ENCODE data around the gene BGN. TPM values are rescaled to one million over a fixed set of nuclear protein-coding genes. Genes with fewer than 3 reads are reported as not detected.
A peak's percentile ranks its signal among the peaks of the same experiment; 100 is the strongest.

BGN gene
- total RNA-seq, 2 experiments from 2014 or later, result not detected

- Mint-ChIP-seq H3K27me3 (ENCODE audit: low read depth) (no peaks in the 10 kb centered on the region), H3K9me3 (no peaks in the 10 kb centered on the region), H3K4me3 (no peak overlapping the region), H3K27ac (no peak overlapping the region), H3K4me1 (ENCODE audit: low read depth) (no peaks in the 10 kb centered on the region), H3K36me3 (ENCODE audit: low read depth) (no peaks in the 10 kb centered on the region)
- DNase-seq, result no peak
- CTCF ChIA-PET, result no interaction called here
- intact Hi-C loops (cut with micrococcal nuclease), result no loop called here
Measured at GRCh38 chrX:153500676-153501280, 6.0 kb downstream of the BGN start.

DNA sequence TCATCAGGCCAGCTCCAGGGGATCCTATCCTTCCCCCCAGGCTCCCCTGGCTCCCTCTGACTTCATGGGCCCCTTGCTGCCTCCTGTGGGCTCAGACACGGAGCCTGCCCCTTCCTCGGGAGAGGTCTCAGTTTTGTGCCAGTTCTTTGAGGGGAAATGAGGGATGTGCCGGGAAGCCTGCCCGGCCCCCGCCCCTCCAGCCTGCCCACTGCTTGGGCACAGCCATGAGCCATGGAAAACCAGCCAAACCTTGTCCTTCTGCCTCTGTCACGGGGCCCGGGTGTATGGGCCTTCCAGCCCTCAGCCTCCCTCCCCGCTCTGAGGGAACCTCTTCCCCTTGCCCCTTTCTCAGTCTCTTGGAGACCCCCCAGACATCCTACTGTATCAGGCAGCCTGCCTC lies 6.8 kb downstream of the BGN start:
- DNase-seq, result no peak
- intact Hi-C loops (cut with micrococcal nuclease), result no loop called here
- CTCF ChIA-PET, result no interaction called here
- Mint-ChIP-seq H3K4me3 (no peak overlapping the region), H3K36me3 (ENCODE audit: low read depth) (no peaks in the 10 kb centered on the region), H3K27me3 (ENCODE audit: low read depth) (no peaks in the 10 kb centered on the region), H3K27ac (no peak overlapping the region), H3K9me3 (no peaks in the 10 kb centered on the region), H3K4me1 (ENCODE audit: low read depth) (no peaks in the 10 kb centered on the region)

- CTCF ChIA-PET, result no interaction called here
- no peaks in the 10 kb centered on the region for H3K4me1 Mint-ChIP-seq (ENCODE audit: low read depth)
- H3K36me3 Mint-ChIP-seq (ENCODE audit: low read depth), result no peaks in the 10 kb centered on the region
- no peaks in the 10 kb centered on the region for H3K9me3 Mint-ChIP-seq
- no peak overlapping the region for H3K27ac Mint-ChIP-seq
- DNase-seq, result no peak
- H3K27me3 Mint-ChIP-seq (ENCODE audit: low read depth), result no peaks in the 10 kb centered on the region
- H3K4me3 Mint-ChIP-seq, result no peak overlapping the region
- intact Hi-C loops (cut with micrococcal nuclease), result no loop called here
Measured at GRCh38 chrX:153502131-153502530, 7.4 kb downstream of the BGN start.

DNA sequence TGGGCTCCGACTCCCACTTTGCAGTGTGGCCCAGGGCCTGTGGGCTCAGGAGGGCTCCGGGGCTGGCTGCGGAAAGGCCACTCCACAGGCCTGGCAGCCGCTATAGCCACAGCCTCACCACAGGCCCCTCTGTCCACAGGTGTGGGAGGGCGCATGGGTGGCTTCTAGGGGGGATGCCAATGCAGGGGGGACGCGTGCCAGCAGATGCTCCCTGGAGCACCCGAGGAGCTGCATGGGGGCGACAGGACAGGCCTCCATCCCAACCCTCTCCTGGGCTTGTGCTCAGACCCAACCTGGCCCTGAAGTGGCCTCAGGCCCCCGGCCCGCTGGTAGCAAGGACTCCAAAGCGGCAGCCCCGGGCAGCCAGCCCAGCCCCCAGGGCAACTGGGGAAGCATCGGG lies 8.0 kb downstream of the BGN start:
- no peaks in the 10 kb centered on the region for H3K9me3 Mint-ChIP-seq
- intact Hi-C loops (cut with micrococcal nuclease), result no loop called here
- CTCF ChIA-PET, result no interaction called here
- no peak overlapping the region for H3K4me3 Mint-ChIP-seq
- H3K27me3 Mint-ChIP-seq (ENCODE audit: low read depth), result no peaks in the 10 kb centered on the region
- H3K27ac Mint-ChIP-seq, result no peak overlapping the region
- H3K4me1 Mint-ChIP-seq (ENCODE audit: low read depth), result peaks cover under 1% of the 10 kb centered on the region
- DNase-seq, result no peak
- H3K36me3 Mint-ChIP-seq (ENCODE audit: low read depth), result no peaks in the 10 kb centered on the region

DNA sequence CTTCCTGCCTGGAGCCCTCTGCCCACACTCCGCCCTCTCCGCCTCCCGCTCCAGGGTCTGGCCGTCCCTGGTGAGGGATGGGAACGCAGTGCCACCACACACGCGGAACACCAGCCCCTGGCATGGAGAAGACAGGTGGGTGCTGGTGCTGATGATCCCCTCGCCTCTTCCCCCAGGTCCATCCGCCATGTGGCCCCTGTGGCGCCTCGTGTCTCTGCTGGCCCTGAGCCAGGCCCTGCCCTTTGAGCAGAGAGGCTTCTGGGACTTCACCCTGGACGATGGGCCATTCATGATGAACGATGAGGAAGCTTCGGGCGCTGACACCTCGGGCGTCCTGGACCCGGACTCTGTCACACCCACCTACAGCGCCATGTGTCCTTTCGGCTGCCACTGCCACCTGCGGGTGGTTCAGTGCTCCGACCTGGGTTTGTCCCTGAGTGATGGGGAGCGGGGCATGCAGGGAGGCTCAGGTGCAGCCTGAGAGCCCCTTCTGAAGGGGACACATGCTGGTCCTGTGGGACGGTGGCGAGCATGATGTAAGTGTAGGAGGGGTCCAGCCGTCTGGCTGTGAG lies 9.8 kb downstream of the BGN start:
- no peaks in the 10 kb centered on the region for H3K9me3 Mint-ChIP-seq
- DNase-seq, result no peak
- H3K27ac Mint-ChIP-seq, result no peak overlapping the region
- no peaks in the 10 kb centered on the region for H3K27me3 Mint-ChIP-seq (ENCODE audit: low read depth)
- intact Hi-C loops (cut with micrococcal nuclease), result no loop called here
- peaks cover 1% of the 10 kb centered on the region for H3K4me1 Mint-ChIP-seq (ENCODE audit: low read depth)
- no peak overlapping the region for H3K4me3 Mint-ChIP-seq
- H3K36me3 Mint-ChIP-seq (ENCODE audit: low read depth), result no peaks in the 10 kb centered on the region
- CTCF ChIA-PET, result interaction anchor here (0.6 kb wide), 1 partner anchor 153 kb away, joined by 4 read pairs; no protein-coding TSS in a partner anchor

GRCh38 chrX:153505361-153505760 lies 10.6 kb downstream of the BGN start:
- Mint-ChIP-seq H3K27me3 (ENCODE audit: low read depth) (no peaks in the 10 kb centered on the region), H3K36me3 (ENCODE audit: low read depth) (no peaks in the 10 kb centered on the region), H3K27ac (no peak overlapping the region), H3K4me1 (ENCODE audit: low read depth) (peaks cover 1% of the 10 kb centered on the region), H3K4me3 (no peak overlapping the region), H3K9me3 (no peaks in the 10 kb centered on the region)
- no peak for DNase-seq
- intact Hi-C loops (cut with micrococcal nuclease), result no loop called here
- CTCF ChIA-PET, result interaction anchor here (0.6 to 3.9 kb wide), 2 partner anchors 33 to 152 kb away, joined by 4 to 61 read pairs; partner anchors contain the start of gene HAUS7

DNA sequence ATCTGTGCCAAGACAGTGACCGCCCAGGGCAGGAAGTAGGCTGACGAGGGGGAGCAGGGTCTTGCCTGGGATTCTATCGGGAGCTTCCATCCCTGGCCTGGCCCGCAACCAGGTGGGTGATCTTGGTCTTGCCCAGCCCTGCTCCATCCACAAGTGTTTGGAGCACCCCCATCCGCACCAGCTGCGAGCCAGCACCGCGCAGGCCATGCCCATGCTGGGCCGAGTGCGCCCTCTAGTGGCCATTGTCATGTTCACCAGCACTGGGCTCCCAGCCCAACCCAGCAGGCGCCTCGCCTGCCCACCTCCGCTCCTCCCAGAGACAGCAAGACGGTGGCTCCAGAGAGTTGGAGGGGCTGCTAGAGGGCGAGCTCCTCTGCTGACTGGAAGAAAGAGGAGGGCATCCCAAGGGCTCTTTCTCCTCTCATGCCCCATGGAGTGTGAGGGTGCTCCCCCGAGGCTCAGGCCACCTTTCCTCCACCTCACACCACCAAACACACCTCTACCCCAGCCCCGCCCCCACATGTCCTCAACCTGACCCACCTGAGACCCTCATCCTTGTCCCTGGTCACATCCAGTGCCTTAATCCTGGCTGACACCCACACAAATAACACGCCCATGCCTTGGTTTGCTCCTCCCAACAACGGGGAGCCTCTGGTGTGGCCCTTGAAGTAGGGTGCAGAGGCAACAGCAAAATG lies 12.9 kb downstream of the BGN start:
- intact Hi-C loops (cut with micrococcal nuclease), result loop anchor here (1.0 to 2.0 kb wide), 5 partner anchors 36 to 566 kb away; no protein-coding TSS in a partner anchor
- Mint-ChIP-seq H3K27ac (no peak overlapping the region), H3K4me3 (no peak overlapping the region), H3K27me3 (ENCODE audit: low read depth) (no peaks in the 10 kb centered on the region), H3K36me3 (ENCODE audit: low read depth) (no peaks in the 10 kb centered on the region), H3K4me1 (ENCODE audit: low read depth) (peaks cover 1% of the 10 kb centered on the region), H3K9me3 (no peaks in the 10 kb centered on the region)
- CTCF ChIA-PET, result interaction anchor here (1.1 to 3.9 kb wide), 7 partner anchors 20 to 548 kb away, joined by 3 to 61 read pairs (median 4); partner anchors contain the start of gene HAUS7
- DNase-seq, result peak; percentile 87

DNA sequence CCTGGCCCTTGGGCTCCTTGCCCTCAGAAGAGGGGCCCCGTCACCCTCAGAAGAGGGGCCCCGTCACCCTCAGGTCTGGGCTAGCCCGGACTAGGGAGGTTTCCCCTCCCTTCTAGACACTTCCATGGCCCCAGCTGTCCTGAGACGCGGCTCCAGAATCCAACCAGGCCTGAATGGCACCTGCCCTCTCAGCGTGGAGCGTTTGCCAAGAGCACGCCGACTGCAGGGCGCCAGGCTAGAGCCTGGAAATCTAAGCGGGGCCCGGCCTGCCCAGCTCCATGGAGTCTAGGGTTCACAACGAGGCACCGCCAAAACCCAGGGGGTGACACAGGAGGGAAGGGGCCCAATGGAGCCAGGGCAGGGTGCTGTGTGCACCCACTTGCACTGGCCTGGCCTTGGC lies 14.8 kb downstream of the BGN start:
- H3K4me3 Mint-ChIP-seq, result no peak overlapping the region
- no peak overlapping the region for H3K27ac Mint-ChIP-seq
- CTCF ChIA-PET, result interaction anchor here (0.7 kb wide), 1 partner anchor 71 kb away, joined by 3 read pairs; no protein-coding TSS in a partner anchor
- DNase-seq, result no peak
- no peaks in the 10 kb centered on the region for H3K36me3 Mint-ChIP-seq (ENCODE audit: low read depth)
- H3K27me3 Mint-ChIP-seq (ENCODE audit: low read depth), result no peaks in the 10 kb centered on the region
- intact Hi-C loops (cut with micrococcal nuclease), result no loop called here
- no peaks in the 10 kb centered on the region for H3K9me3 Mint-ChIP-seq
- peaks cover 1% of the 10 kb centered on the region for H3K4me1 Mint-ChIP-seq (ENCODE audit: low read depth)

DNA sequence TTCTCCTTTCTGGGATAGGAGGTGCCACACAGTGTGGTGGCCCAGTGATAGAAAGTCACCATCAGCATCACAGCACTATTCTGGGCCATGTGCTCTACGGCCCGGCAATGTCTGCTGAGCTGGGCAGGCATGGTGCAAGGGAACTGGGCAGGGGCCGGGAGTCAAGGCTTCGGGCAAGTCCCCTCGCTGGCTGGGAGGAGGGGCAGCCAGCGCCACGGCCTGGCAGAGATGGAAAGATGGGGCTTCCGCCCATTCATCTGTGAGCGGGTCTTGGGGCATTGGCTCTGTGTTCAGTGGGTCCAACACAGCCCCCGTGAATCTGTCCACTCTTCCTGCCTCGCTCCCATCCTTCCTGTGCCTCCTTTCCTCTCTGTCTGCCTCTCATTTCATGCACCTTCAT lies 15.6 kb downstream of the BGN start:
- intact Hi-C loops (cut with micrococcal nuclease), result no loop called here
- Mint-ChIP-seq H3K4me1 (ENCODE audit: low read depth) (peaks cover 1% of the 10 kb centered on the region), H3K27ac (no peak overlapping the region), H3K4me3 (no peak overlapping the region), H3K27me3 (ENCODE audit: low read depth) (no peaks in the 10 kb centered on the region), H3K9me3 (no peaks in the 10 kb centered on the region), H3K36me3 (ENCODE audit: low read depth) (no peaks in the 10 kb centered on the region)
- DNase-seq, result no peak
- CTCF ChIA-PET, result interaction anchor here (1.0 to 1.4 kb wide), 2 partner anchors 55 to 478 kb away, joined by 3 read pairs; no protein-coding TSS in a partner anchor

DNA sequence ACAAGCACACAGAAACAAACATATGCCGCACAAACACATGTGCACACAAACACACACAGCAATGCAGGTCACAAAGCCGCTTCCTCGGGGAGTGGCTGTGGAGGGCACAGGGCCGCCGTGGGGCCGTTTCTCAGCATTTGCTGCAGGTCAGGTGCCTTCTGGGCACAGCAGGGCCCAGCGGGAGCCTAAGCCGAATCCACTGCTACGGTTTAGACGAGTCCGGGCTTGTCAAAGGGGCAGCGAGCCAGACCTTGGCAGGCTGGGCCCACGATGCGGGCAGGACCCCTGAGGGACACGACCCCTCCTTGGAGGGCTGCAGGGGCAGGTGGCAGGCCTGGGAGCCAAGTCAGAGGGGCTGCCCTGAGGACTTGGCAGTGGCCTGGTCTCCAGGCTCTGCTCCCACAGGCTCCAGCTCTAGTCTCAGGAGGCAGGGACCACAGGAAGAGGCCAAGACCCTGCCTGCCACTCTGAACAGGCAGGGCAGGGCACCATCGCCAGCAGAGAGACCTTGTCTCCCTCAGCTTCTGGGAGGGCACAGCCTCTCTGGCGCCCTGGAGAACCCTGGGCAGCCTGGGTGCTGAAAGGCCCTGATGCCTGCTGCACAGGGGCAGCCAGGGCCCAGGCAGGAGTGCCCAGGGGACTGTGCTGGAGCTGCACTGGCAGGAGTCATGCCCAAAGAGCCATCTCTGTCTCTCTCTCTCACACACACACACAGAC lies 17.2 kb downstream of the BGN start:
- Mint-ChIP-seq H3K36me3 (ENCODE audit: low read depth) (no peaks in the 10 kb centered on the region), H3K9me3 (no peaks in the 10 kb centered on the region), H3K27ac (no peak overlapping the region), H3K4me1 (ENCODE audit: low read depth) (peaks cover 4% of the 10 kb centered on the region), H3K4me3 (no peak overlapping the region), H3K27me3 (ENCODE audit: low read depth) (peaks cover 6% of the 10 kb centered on the region)
- CTCF ChIA-PET, result interaction anchor here (1.4 kb wide), 1 partner anchor 56 kb away, joined by 3 read pairs; no protein-coding TSS in a partner anchor
- no peak for DNase-seq
- intact Hi-C loops (cut with micrococcal nuclease), result no loop called here

GRCh38 chrX:153512501-153512893 lies 17.7 kb downstream of the BGN start:
- H3K36me3 Mint-ChIP-seq (ENCODE audit: low read depth), result no peaks in the 10 kb centered on the region
- peaks cover 4% of the 10 kb centered on the region for H3K4me1 Mint-ChIP-seq (ENCODE audit: low read depth)
- no peak overlapping the region for H3K27ac Mint-ChIP-seq
- CTCF ChIA-PET, result no interaction called here
- peaks cover 6% of the 10 kb centered on the region for H3K27me3 Mint-ChIP-seq (ENCODE audit: low read depth)
- no peak overlapping the region for H3K4me3 Mint-ChIP-seq
- DNase-seq, result no peak
- intact Hi-C loops (cut with micrococcal nuclease), result no loop called here
- no peaks in the 10 kb centered on the region for H3K9me3 Mint-ChIP-seq

GRCh38 chrX:153513265-153513664 lies 18.5 kb downstream of the BGN start:
- Mint-ChIP-seq H3K27ac (no peak overlapping the region), H3K36me3 (ENCODE audit: low read depth) (no peaks in the 10 kb centered on the region), H3K4me1 (ENCODE audit: low read depth) (peaks cover 3% of the 10 kb centered on the region), H3K27me3 (ENCODE audit: low read depth) (peaks cover 7% of the 10 kb centered on the region), H3K9me3 (no peaks in the 10 kb centered on the region), H3K4me3 (no peak overlapping the region)
- intact Hi-C loops (cut with micrococcal nuclease), result no loop called here
- no peak for DNase-seq
- CTCF ChIA-PET, result no interaction called here
